ENCODE results near the gene RAD51. TPM values are rescaled to one million over a fixed set of nuclear protein-coding genes. Genes with fewer than 3 reads are reported as not detected.

RAD51 gene
- total and polyA plus RNA-seq, 9 of the 15 experiments (the other 6 are each of a cell fraction or from before 2014, with no cell fraction given), result 16.0 to 63.8 (median 34.6) TPM

DNA sequence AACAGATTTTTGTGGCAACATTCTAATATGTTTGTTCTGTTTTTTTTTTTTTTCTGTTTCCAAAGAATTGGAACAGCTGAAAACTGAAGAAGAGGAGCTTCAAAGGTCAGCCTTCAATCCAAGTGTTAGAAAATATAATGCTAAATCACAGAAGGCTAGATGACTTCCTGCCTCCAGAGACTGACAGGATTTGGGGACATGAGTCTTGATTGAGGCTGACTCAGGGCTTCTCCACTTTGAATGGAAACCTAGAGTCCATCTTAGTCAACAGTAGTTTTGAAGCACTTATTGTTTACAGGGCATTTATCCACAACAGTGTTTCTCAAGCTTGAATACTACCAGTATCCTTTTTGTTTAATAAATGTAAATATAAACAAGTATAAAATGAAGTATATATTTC is 44.5 kb upstream of the RAD51 start (continued):
- TF ChIP-seq, protein P1, sequence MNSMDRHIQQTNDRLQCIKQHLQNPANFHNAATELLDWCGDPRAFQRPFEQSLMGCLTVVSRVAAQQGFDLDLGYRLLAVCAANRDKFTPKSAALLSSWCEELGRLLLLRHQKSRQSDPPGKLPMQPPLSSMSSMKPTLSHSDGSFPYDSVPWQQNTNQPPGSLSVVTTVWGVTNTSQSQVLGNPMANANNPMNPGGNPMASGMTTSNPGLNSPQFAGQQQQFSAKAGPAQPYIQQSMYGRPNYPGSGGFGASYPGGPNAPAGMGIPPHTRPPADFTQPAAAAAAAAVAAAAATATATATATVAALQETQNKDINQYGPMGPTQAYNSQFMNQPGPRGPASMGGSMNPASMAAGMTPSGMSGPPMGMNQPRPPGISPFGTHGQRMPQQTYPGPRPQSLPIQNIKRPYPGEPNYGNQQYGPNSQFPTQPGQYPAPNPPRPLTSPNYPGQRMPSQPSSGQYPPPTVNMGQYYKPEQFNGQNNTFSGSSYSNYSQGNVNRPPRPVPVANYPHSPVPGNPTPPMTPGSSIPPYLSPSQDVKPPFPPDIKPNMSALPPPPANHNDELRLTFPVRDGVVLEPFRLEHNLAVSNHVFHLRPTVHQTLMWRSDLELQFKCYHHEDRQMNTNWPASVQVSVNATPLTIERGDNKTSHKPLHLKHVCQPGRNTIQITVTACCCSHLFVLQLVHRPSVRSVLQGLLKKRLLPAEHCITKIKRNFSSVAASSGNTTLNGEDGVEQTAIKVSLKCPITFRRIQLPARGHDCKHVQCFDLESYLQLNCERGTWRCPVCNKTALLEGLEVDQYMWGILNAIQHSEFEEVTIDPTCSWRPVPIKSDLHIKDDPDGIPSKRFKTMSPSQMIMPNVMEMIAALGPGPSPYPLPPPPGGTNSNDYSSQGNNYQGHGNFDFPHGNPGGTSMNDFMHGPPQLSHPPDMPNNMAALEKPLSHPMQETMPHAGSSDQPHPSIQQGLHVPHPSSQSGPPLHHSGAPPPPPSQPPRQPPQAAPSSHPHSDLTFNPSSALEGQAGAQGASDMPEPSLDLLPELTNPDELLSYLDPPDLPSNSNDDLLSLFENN (IDR thresholded peaks at IDR 0.05; ENCODE audit: low read depth in 2 of 2, low read length in 2 of 2), result no peak
- no peak for TF ChIP-seq NFYB (IDR thresholded peaks at IDR 0.05; ENCODE audit: extremely low read depth, insufficient read length)

GRCh38 chr15:40660686-40661085 is 34.3 kb upstream of the RAD51 start:
- WGBS (ENCODE audit: insufficient coverage, low coverage, missing lambda C conversion rate), result 73% methylated on average over 5 of the region's 5 CpGs
- BruUV-seq (replicated peaks), result no TSS peak
- in situ Hi-C loops (cut with MboI), result no loop called here
- H3K36me3 ChIP-seq (ENCODE audit: control insufficient read depth, insufficient read depth, low read length), result peaks cover 57% of the 10 kb centered on the region
- H3K4me3 ChIP-seq, result no peak overlapping the region
- H3K4me1 ChIP-seq (replicated peaks in 1 of 2; ENCODE audit: control insufficient read depth in 2 of 2, insufficient read depth in 2 of 2, low read length in 2 of 2), result no peaks in the 10 kb centered on the region; a peak in 2 of 5 replicates
- FAIRE-seq, result peak; percentile 63
- no peak overlapping the region for H3K27ac ChIP-seq (ENCODE audit: extremely low read depth, low read depth, low read length)
- POLR2A ChIA-PET, result interaction anchor here (0.6 kb wide), 2 partner anchors 107 to 252 kb away, joined by 3 to 6 read pairs; no protein-coding TSS in a partner anchor
- DNase-seq (ENCODE audit: extremely low read depth in 1 of 4, low spot score in 3 of 4), result peak in 1 of 4 experiments; percentile 37
- H3K9ac ChIP-seq (ENCODE audit: insufficient read depth in 1 of 2, low read depth in 2 of 2, low read length in 2 of 2), result no peak overlapping the region
- H3K4me2 ChIP-seq (ENCODE audit: insufficient read depth, low read length), result no peak overlapping the region
- intact Hi-C loops (cut with micrococcal nuclease), result no loop called here
- H3K79me2 ChIP-seq (ENCODE audit: control insufficient read depth, insufficient read depth, low read length), result no peaks in the 10 kb centered on the region
- H3K9me3 ChIP-seq (replicated peaks; ENCODE audit: control insufficient read depth, insufficient read depth, low read depth, low read length), result no peaks in the 10 kb centered on the region; the same call in 1 of the 2 replicates
- H2AFZ ChIP-seq (ENCODE audit: low read depth, low read length), result no peak overlapping the region
- CTCF ChIA-PET (ENCODE audit: low intra/inter-chr PET ratio), result no interaction called here
- H3K9me1 ChIP-seq (ENCODE audit: control insufficient read depth, insufficient read depth, low read length), result no peaks in the 10 kb centered on the region
- H3K27me3 ChIP-seq (ENCODE audit: control insufficient read depth in 2 of 2, insufficient read depth in 2 of 2, low read length in 2 of 2), result no peaks in the 10 kb centered on the region
- H4K20me1 ChIP-seq (replicated peaks; ENCODE audit: control insufficient read depth, insufficient read depth, low read length), result no peaks in the 10 kb centered on the region
- peak; percentile 77 for ATAC-seq
- TF ChIP-seq NCOR1 (IDR thresholded peaks at IDR 0.05) (peak; percentile 15; the same call in 1 of the 2 replicates), CHD4 (IDR thresholded peaks at IDR 0.05; ENCODE audit: insufficient read depth, insufficient replicate concordance, low read depth, low read length, poor library complexity, severe bottlenecking) (no peak), ZNF707 (CRISPR knock-in tag; conservative IDR thresholded peaks at IDR 0.05) (no peak), CBFA2T3 (IDR thresholded peaks at IDR 0.05) (peak; percentile 48), ZBTB17 (CRISPR knock-in tag; IDR thresholded peaks at IDR 0.05) (no peak), ZC3H11A (IDR thresholded peaks at IDR 0.05; ENCODE audit: low read depth, low read length) (no peak), ZNF717 (CRISPR knock-in tag; IDR thresholded peaks at IDR 0.05) (no peak), EGR1 (conservative IDR thresholded peaks at IDR 0.05) (peak; percentile 11; the same call in 1 of the 2 replicates), ZNF655 (CRISPR knock-in tag; IDR thresholded peaks at IDR 0.05) (no peak), ZHX1 (conservative IDR thresholded peaks at IDR 0.05; ENCODE audit: low read length) (no peak), MEIS2 (IDR thresholded peaks at IDR 0.05; ENCODE audit: partially characterized antibody) (peak; percentile 21), ZBED1 (IDR thresholded peaks at IDR 0.05) (no peak), ZNF316 (IDR thresholded peaks at IDR 0.05) (no peak)
